Retinal pigment epithelial cell (primary cell): ENCODE data around the gene RSBN1.
"Not testable (repeated sequence)": the region's sequence is repeated elsewhere in the genome, so short reads cannot be mapped to it uniquely, and the experiment has no call there.

Experiments used
- DNase-seq: peaks from one replicate; pipeline ENCODE4 v3.0.0-alpha.2; 2010; ENCODE audit warnings: low read depth
- H3K4me3 ChIP-seq: 2 replicates; pipeline ENCODE4 v1.5.1; 2011; ENCODE audit warnings: mild to moderate bottlenecking, low read length, control low read depth, moderate library complexity
- TF ChIP-seq, protein P1 (sequence below): conservative IDR thresholded peaks from 2 replicates; pipeline ENCODE4 v1.5.1; 2011; ENCODE audit warnings: low read depth, low read length, control low read depth, inconsistent platforms

Gene RSBN1

DNA sequence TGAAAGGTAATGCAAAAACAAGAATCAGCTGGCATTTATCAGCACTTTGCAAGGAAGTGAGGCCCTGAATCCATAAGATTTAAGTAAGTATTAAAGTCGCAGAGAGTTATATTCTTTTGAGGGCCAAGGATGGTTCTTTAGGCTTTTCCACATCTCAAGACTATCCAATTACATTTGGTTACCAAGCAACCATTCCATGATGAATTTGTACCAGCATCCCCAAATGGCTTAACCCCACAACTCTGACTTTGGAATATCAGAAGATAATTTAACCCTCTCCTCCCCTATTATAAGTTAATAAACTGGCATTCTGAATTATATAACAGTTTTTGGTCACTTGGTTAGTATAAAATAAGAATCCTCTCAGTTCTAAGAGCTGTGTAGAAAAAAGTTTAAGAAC is 55.8 kb downstream of the RSBN1 start:
- no peak for DNase-seq
- H3K4me3 ChIP-seq = no peak overlapping the region
- TF ChIP-seq, protein P1, sequence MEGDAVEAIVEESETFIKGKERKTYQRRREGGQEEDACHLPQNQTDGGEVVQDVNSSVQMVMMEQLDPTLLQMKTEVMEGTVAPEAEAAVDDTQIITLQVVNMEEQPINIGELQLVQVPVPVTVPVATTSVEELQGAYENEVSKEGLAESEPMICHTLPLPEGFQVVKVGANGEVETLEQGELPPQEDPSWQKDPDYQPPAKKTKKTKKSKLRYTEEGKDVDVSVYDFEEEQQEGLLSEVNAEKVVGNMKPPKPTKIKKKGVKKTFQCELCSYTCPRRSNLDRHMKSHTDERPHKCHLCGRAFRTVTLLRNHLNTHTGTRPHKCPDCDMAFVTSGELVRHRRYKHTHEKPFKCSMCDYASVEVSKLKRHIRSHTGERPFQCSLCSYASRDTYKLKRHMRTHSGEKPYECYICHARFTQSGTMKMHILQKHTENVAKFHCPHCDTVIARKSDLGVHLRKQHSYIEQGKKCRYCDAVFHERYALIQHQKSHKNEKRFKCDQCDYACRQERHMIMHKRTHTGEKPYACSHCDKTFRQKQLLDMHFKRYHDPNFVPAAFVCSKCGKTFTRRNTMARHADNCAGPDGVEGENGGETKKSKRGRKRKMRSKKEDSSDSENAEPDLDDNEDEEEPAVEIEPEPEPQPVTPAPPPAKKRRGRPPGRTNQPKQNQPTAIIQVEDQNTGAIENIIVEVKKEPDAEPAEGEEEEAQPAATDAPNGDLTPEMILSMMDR = no peak

GRCh38 chr1:113753333-113753732 is 58.9 kb downstream of the RSBN1 start:
- not testable (repeated sequence) for DNase-seq

GRCh38 chr1:113751516-113751915 is 60.8 kb downstream of the RSBN1 start:
- no peak overlapping the region for H3K4me3 ChIP-seq
- TF ChIP-seq, protein P1 = no peak
- DNase-seq = no peak

More at GRCh38 chr1:113753333-113753732, 58.9 kb downstream of the RSBN1 start:
- not testable (repeated sequence) for H3K4me3 ChIP-seq

- no peak overlapping the region for H3K4me3 ChIP-seq
- no peak for DNase-seq
- TF ChIP-seq, protein P1 = no peak
These were observed 61.2 kb downstream of the RSBN1 start for GRCh38 chr1:113751114-113751513.

GRCh38 chr1:113749402-113749801 is 62.9 kb downstream of the RSBN1 start:
- no peak for DNase-seq
- TF ChIP-seq, protein P1 = no peak
- H3K4me3 ChIP-seq = no peak overlapping the region

GRCh38 chr1:113747376-113747775 is 64.9 kb downstream of the RSBN1 start:
- no peak for DNase-seq
- TF ChIP-seq, protein P1 = no peak
- H3K4me3 ChIP-seq = no peak overlapping the region

GRCh38 chr1:113745425-113745824 is 66.9 kb downstream of the RSBN1 start:
- H3K4me3 ChIP-seq = no peak overlapping the region
- DNase-seq = no peak
- TF ChIP-seq, protein P1 = no peak

- TF ChIP-seq, protein P1 = no peak
- DNase-seq = no peak
- H3K4me3 ChIP-seq = no peak overlapping the region
These were observed 68.2 kb downstream of the RSBN1 start for GRCh38 chr1:113744114-113744513.
